Activated T-helper 17 cell treated with anti-CD3 and anti-CD28 coated beads, Interleukin-2, amount 50 U/mL, for 72 hours (primary cell): Measurements from ENCODE around the gene SYMPK. TPM values are rescaled to one million over a fixed set of nuclear protein-coding genes. Genes with fewer than 3 reads are reported as not detected.

Experiments
- ATAC-seq: fragments of 150-1000 bp; cut with Tn5 transposase; replicated peaks from 2 replicates; pipeline ENCODE4 v1.10.0; 2021; ENCODE audit warnings: mild to moderate bottlenecking, moderate library complexity
- H3K27ac Mint-ChIP-seq: one replicate; pipeline ENCODE4 v1.8.0; 2022; ENCODE audit warnings: mixed read lengths
- H3K27me3 Mint-ChIP-seq: one replicate; pipeline ENCODE4 v1.8.0; 2022; ENCODE audit warnings: mixed read lengths
- H3K36me3 Mint-ChIP-seq: one replicate; pipeline ENCODE4 v1.8.0; 2022; ENCODE audit warnings: low read depth, mild to moderate bottlenecking, mixed read lengths
- H3K4me1 Mint-ChIP-seq: one replicate; pipeline ENCODE4 v1.8.0; 2022; ENCODE audit warnings: mixed read lengths
- H3K4me3 Mint-ChIP-seq: one replicate; pipeline ENCODE4 v1.8.0; 2022; ENCODE audit warnings: mild to moderate bottlenecking, mixed read lengths
- H3K9me3 Mint-ChIP-seq: one replicate; pipeline ENCODE4 v1.8.0; 2022; ENCODE audit warnings: mixed read lengths
- total RNA-seq, 2 donors: library from RNA; stranded (reverse); gene quantifications; one replicate each; pipeline ENCODE4 v1.2.3, GENCODE V29; 2022

The SYMPK gene
- total RNA-seq = 100 to 1,000 TPM in 1 of 2 donors, 10 to 100 TPM in 1; 98.2 to 122 TPM

DNA sequence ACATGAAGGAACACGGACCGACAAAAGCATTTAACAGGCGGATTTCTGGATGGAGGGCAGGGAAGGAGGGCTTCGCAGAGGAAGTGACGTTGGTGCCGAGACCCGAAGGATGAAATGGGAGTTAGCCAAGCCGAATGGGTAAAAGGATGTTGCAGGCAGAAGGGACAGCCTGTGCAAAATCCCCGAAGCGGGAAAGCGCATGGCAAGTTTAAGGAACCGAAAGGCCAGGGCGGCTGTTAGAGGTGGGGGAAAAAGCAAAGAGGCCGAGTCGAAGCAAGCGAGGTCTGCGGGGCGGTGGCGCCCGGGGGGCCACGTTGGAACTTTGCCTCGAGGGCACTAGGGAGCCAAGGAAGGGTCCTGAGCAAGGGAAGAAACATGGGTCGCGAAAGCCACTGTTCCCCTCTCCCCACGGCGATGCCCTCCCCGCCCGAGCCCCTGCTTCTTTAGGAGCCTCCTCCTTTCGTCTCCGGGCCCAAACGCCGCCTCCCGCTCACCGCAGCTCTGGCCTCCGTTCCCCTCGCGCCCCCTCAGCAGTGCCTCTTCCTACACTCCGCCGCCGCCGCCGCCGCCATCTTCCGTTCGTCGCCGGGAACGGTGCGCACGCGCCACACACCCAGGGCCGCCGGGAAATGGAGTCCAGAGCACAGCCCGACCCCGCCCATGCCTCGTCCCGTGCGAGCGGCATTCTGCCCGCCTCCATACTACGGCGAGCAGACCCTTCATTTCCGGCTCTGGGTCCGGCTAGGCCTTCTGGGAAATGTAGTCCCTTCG, at the start of gene SYMPK:
SYMPK (minus strand) TSS at position 584 of the 771 bp plus-strand sequence. CDS start 8,652 bp downstream, outside the sequence.
- Mint-ChIP-seq H3K4me3 (peak within 1 kb of the TSS; percentile 93), H3K4me1 (peaks cover 16% of the 10 kb centered on the region), H3K27me3 (peaks cover 4% of the 10 kb centered on the region), H3K9me3 (no peaks in the 10 kb centered on the region), H3K36me3 (peaks cover 48% of the 10 kb centered on the region), H3K27ac (peak within 1 kb of the TSS; percentile 92)
- peak; percentile 97 for ATAC-seq

DNA sequence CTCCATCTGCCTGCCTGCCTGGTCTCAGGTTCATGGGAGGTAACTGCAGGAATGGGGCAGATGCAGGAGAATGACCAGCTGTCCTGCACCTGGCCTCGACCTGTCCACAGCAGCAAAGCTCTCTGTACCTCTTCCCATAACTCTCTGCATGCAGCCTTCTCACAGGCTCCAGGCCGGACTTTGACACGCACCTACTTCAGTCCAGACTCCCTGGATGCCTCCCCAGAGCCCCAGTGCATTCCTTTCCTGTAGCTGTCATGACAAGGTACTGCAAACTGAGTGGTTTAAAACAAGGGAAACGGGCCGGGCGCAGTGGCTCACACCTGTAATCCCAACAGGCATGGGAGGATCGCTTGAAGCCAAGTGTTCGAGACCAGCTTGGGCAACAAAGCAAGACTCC, 48.3 kb upstream of the SYMPK start:
- H3K27ac Mint-ChIP-seq = no peak overlapping the region
- no peaks in the 10 kb centered on the region for H3K36me3 Mint-ChIP-seq
- no peaks in the 10 kb centered on the region for H3K9me3 Mint-ChIP-seq
- peaks cover 7% of the 10 kb centered on the region for H3K4me1 Mint-ChIP-seq
- H3K4me3 Mint-ChIP-seq = no peak overlapping the region
- H3K27me3 Mint-ChIP-seq = peaks cover 17% of the 10 kb centered on the region
- no peak for ATAC-seq

DNA sequence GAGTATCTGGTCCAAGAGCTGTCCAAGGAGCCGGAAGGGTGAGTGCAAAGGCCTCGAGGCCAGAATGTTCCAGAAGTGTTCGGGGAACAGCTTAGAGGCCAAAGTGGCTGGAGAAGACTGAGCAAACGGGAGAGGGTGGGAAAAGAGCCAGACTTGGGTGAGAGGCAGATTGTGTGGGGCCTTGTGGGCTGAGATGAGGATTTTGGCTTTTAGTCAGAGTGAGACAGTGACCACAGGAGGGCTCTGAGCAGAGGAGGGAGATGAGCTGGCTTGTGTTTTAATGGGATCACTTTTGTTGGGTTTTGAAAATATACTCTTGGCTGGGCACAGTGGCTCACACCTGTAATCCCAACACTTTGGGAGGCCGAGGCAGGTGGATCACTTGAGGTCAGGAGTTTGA, 46.0 kb upstream of the SYMPK start:
- Mint-ChIP-seq H3K4me3 (no peak overlapping the region), H3K4me1 (peaks cover 6% of the 10 kb centered on the region), H3K36me3 (no peaks in the 10 kb centered on the region), H3K9me3 (no peaks in the 10 kb centered on the region), H3K27me3 (peaks cover 16% of the 10 kb centered on the region), H3K27ac (no peak overlapping the region)
- peak; percentile 86 for ATAC-seq

DNA sequence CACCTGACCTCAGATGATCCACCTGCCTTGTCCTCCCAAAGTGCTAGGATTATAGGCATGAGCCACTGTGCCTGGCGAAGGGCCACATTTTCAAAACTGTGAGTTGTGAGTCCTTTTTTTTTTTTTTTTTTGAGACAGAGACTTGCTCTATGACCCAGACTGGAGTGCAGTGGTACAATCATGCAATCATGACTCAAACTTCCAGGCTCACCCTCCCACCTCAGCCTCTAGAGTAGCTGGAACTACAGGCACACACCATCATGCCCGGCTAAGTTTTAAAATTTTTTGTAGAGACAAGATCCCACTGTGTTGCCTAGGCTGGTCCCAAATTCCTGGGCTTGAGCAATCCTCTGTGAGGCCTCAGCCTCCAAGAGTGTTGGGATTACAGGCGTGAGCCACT, 43.3 kb upstream of the SYMPK start:
- Mint-ChIP-seq H3K4me1 (peaks cover 6% of the 10 kb centered on the region), H3K27ac (peak overlapping the region; percentile 60), H3K4me3 (no peak overlapping the region), H3K9me3 (no peaks in the 10 kb centered on the region), H3K36me3 (no peaks in the 10 kb centered on the region), H3K27me3 (peaks cover 6% of the 10 kb centered on the region)
- no peak for ATAC-seq

DNA sequence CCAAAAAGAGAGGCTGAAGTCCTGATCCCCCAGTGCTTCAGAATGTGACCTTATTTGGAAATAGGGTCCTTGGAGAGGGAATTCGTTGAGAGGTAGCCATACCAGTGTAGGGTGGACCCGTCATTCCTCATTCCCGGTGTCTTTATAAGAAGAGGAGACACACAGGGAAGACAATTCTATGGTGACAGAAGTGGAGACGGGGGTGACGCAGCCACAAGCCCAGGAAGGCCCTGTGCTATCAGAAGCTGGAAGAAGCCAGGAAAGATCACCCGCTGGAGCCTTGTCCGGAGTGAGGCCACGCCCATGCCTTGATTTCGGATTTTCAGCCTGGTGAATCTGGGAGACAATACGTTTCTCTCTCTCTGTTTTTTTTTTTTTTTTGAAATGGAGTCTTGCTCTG, 42.1 kb upstream of the SYMPK start:
- Mint-ChIP-seq H3K36me3 (peaks cover 9% of the 10 kb centered on the region), H3K9me3 (no peaks in the 10 kb centered on the region), H3K27ac (no peak overlapping the region), H3K27me3 (peaks cover 4% of the 10 kb centered on the region), H3K4me3 (no peak overlapping the region), H3K4me1 (peaks cover 10% of the 10 kb centered on the region)
- no peak for ATAC-seq

DNA sequence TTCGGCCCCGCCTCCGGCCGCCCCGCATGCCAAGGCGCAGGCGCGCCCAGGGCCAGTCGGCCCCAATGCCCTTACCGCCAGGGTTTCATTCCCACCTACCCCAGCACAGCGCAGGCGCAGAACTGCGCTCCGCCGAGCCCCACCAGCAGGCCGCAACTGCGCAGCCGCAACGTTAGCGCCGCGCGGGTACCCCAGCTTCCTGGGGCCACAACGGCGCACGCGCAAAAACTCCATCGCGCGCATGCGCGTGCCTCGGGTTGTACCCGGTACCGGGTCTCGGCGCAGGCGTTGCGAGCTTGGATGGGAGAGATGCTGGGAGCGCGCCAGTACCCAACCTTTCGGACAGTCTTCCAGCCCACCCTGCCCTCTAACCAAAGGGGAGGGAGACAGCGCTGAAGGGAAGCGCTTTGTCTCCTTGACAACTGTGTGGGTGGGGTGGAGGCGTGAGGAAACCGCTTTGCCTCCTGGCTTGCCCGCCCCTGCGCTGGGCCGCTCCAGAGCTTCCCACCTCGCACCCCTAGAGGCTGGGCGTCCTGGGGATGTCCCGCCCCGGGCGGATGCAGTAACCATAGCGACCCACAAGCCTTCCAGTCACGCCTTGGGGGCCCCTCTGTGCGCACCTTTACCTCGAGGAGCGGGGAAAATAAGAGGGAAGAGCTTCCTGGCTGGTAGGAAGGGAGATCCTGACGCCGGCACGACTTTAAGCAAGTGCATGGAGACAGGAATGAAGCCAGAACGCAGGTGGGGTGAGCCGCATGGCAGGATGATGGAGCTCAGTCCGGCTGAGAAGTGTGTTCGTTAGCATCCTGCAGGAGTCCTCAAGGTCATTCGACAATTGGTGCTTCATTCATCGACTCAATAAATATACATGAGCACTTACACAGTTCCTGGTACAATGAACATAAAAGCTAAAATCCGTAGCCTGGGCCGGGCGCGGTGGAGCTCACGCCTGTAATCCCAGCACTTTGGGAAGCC, 40.0 kb upstream of the SYMPK start:
- ATAC-seq = peak; percentile 88
- peaks cover 3% of the 10 kb centered on the region for H3K4me1 Mint-ChIP-seq
- H3K9me3 Mint-ChIP-seq = no peaks in the 10 kb centered on the region
- H3K27me3 Mint-ChIP-seq = no peaks in the 10 kb centered on the region
- peak overlapping the region; percentile 94 for H3K4me3 Mint-ChIP-seq
- peaks cover 28% of the 10 kb centered on the region for H3K36me3 Mint-ChIP-seq
- peak overlapping the region; percentile 94 for H3K27ac Mint-ChIP-seq

DNA sequence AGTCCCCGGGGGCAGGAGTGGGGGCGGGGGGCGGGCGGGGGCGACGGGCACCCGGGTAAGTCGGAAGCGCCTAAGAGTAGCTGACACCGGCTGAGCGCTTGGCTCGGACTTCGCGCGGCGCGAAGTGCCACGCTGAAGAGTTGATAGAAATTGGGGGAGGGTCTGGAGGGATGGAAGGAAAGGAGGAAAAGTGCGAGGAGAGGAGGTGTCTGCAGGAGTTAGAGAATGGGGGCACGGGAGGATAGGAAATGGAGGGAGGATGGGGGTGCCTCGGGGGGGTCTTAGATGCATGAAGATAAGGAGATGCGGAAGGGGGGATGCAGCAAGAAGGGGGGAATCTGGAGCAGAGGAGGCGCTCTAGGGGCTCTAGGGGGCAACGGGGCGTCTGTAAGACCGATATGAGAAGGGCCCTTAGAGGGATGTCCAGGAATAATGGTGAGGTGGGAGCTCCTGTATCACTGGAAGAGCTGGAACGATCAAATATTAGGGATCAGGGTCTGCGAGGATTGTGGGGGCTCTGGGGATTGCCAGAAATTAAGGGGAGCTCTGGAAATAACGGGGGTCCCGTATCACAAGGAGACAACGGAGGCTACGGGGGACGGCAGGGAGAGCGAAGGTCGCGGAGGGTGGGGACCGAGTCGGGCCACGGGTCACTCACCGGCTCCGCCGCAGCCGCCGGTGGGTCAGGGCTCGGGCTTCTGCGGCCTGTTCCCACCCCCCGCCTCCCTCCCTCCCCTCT, 39.1 kb upstream of the SYMPK start, which contains the start of gene MYPOP:
MYPOP (minus strand) TSS at position 702 of the 739 bp plus-strand sequence. CDS start 840 bp downstream, outside the sequence.
- no peak for ATAC-seq
- peak within 1 kb of the TSS; percentile 94 for H3K4me3 Mint-ChIP-seq
- H3K9me3 Mint-ChIP-seq = no peaks in the 10 kb centered on the region
- H3K4me1 Mint-ChIP-seq = peaks cover 3% of the 10 kb centered on the region
- H3K27me3 Mint-ChIP-seq = no peaks in the 10 kb centered on the region
- peaks cover 28% of the 10 kb centered on the region for H3K36me3 Mint-ChIP-seq
- H3K27ac Mint-ChIP-seq = peak within 1 kb of the TSS; percentile 94

DNA sequence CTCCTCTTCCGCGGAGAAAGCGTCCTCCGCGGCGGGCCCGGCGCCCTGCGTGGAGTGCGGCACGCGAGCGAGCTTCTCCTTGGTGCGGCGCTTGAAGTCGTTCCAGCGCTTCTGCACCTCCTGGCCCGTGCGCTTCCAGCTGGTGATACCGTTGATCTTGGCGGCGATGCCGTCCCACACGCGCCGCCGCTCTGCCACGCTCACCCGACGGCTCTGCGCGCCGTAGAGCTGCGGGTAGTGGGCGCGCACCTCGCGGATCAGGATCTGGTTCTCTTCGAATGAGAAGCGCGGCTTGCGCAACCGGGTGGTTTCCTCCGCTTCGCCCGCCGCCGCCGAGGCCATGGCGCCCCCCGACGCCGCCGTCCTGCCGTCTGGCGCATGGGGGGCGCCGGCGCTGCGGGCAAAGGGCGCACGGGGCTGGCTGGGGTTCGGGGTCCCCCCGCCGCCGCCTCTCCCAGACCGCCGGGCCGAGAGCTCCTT, 38.5 kb upstream of the SYMPK start:
- Mint-ChIP-seq H3K4me3 (peak overlapping the region; percentile 94), H3K27me3 (no peaks in the 10 kb centered on the region), H3K4me1 (peaks cover 3% of the 10 kb centered on the region), H3K36me3 (peaks cover 28% of the 10 kb centered on the region), H3K9me3 (no peaks in the 10 kb centered on the region), H3K27ac (peak overlapping the region; percentile 94)
- no peak for ATAC-seq

DNA sequence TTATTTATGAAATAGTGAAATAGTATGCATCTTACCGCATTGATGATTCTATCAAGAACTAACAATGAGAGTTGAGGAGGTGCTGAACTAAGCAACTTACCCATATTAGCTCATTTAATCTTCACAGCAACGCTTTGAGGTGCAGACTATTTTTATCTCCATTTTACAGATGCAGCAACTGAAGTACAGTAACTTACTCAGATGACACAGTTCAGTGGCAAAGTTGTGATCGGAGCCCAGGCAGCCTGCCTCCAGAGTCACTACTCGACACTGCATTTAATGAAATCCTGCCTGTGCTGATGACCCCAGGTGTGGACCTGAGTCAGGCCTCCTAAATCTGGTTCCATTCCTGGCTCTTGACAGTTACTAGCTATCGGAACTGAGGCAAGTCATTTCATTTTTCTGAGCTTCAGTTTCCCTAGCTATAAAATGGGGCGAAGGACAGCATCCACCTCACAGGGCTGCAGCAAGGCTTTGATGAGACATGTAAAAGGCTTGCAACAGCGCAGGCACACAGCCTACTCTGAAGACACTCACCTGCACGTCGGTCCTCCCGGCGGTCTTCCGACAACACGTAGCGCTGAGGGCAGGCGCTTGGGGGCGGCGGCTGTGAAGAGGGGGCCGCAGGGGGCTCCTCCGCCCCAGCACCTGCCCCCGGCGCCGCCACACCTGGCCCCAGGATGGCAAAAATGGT, 37.9 kb upstream of the SYMPK start:
- Mint-ChIP-seq H3K36me3 (peaks cover 28% of the 10 kb centered on the region), H3K27me3 (no peaks in the 10 kb centered on the region), H3K9me3 (no peaks in the 10 kb centered on the region), H3K4me3 (peak overlapping the region; percentile 94), H3K27ac (no peak overlapping the region), H3K4me1 (peaks cover 3% of the 10 kb centered on the region)
- ATAC-seq = no peak

DNA sequence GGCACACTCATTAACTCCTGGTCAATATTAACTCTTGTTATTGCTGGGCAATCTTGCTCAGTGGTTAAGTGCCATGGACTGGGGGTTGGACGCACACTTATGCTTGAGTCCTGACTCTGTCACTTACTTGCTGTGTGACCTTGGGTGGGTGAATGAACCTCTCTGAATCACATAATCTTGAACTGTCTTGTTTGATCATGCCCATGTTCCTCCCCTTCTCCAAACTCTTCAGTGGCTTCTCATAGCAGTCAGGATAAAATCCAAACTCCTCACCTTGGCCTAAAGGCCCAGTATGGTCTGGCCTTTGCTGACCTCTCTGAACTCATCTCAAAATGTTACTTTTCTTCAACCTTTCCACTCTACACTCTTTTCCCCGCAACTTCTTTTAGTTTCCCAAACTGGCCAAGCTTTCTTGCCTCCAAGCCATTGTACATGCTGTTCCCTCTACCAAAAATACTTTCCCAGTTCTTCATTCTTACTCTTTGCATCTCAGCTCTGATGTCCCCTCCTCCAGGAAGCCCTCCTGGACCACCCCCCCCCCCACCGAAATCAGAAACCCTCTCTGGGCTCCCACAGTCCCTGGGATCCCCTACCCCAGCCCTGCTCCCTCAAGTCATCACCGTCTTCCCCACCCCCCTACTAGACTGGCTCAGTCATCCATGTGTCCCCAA, 37.1 kb upstream of the SYMPK start:
- ATAC-seq = no peak
- H3K27me3 Mint-ChIP-seq = no peaks in the 10 kb centered on the region
- peaks cover 35% of the 10 kb centered on the region for H3K36me3 Mint-ChIP-seq
- no peaks in the 10 kb centered on the region for H3K9me3 Mint-ChIP-seq
- H3K4me1 Mint-ChIP-seq = peaks cover 3% of the 10 kb centered on the region
- H3K4me3 Mint-ChIP-seq = peak overlapping the region; percentile 94
- no peak overlapping the region for H3K27ac Mint-ChIP-seq

DNA sequence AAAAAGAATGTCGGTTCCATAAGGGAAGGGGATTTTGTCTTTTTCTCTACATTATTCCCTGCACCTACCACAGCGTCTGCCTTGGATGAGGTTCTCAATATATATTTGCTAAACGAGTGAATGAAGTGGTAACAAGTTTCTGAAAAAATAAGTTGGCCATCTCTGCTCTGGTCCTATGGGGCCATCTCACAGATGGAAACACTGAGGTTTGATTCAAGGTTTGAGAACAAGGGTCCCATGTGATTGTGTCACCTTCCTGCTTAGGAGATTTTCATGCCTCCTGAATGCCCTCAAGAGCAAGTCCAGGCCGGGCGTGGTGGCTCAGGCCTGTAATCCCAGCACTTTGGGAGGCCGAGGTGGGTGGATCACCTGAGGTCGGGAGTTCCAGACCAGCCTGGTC, 36.3 kb upstream of the SYMPK start:
- peaks cover 37% of the 10 kb centered on the region for H3K36me3 Mint-ChIP-seq
- H3K27me3 Mint-ChIP-seq = no peaks in the 10 kb centered on the region
- ATAC-seq = no peak
- peaks cover 3% of the 10 kb centered on the region for H3K4me1 Mint-ChIP-seq
- H3K4me3 Mint-ChIP-seq = no peak overlapping the region
- no peak overlapping the region for H3K27ac Mint-ChIP-seq
- no peaks in the 10 kb centered on the region for H3K9me3 Mint-ChIP-seq

DNA sequence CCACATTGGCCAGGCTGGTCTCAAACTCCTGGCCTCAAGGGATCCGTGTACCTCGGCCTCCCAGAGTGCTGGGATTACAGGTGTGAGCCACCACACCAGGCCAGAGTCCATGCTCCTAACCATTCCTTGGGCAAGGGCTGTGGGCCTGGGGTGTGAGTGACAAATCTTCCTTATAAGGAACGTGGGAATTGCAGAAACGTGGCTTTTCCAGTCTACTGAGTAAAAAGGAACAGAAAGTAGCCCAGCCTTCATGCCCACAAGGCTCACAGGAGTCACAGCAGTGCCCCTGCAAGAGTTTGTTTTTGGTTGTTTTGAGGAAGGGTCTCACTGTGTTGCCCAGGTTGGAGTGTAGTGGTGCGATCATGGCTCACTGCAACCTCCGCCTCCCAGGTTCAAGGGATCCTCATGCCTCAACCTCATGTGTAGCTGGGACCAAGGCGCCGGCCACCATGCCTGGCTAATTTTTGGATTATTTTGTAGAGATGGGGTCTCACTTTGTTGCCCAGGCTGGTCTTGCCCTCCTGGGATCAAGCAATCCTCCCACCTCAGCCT, 34.4 kb upstream of the SYMPK start:
- Mint-ChIP-seq H3K36me3 (peaks cover 37% of the 10 kb centered on the region), H3K4me1 (peaks cover 3% of the 10 kb centered on the region), H3K9me3 (no peaks in the 10 kb centered on the region), H3K27ac (no peak overlapping the region), H3K4me3 (no peak overlapping the region), H3K27me3 (no peaks in the 10 kb centered on the region)
- no peak for ATAC-seq
